Tibial nerve (tissue), 4 donors: ENCODE data around the gene NAA40. TPM values are rescaled to one million over a fixed set of nuclear protein-coding genes. Genes with fewer than 3 reads are reported as not detected.

ENCODE experiments used
- DNase-seq, 2 donors: peaks; one replicate each; pipeline ENCODE4 v3.0.0-alpha.2; 2019; ENCODE audit warnings: low spot score in 2 of 2
- H3K27ac ChIP-seq, 4 donors: fragments of 200-600 bp; sonication (generic) in 3 of 4; one replicate each; pipeline ENCODE4 v1.5.1; 2017 to 2019; ENCODE audit warnings: mild to moderate bottlenecking in 1 of 4
- H3K27me3 ChIP-seq, 2 donors: fragments of 200-600 bp; sonication (generic) in 1 of 2; one replicate each; pipeline versions ENCODE4 v1.5.1 to v1.6.0; 2017 to 2019
- H3K36me3 ChIP-seq, 3 donors: fragments of 200-600 bp; sonication (generic); one replicate each; pipeline ENCODE4 v1.5.1; 2018 to 2019
- H3K4me1 ChIP-seq, 4 donors: fragments of 200-600 bp; sonication (generic) in 3 of 4; one replicate each; pipeline ENCODE4 v1.5.1; 2017 to 2019
- H3K4me3 ChIP-seq, 4 donors: fragments of 200-600 bp; sonication (generic) in 3 of 4; one replicate each; pipeline ENCODE4 v1.5.1; 2017 to 2019; ENCODE audit warnings: mild to moderate bottlenecking in 1 of 4, moderate library complexity in 1 of 4
- H3K9me3 ChIP-seq, 4 donors: fragments of 200-600 bp; sonication (generic) in 3 of 4; one replicate each; pipeline ENCODE4 v1.5.1; 2017 to 2019
- CTCF ChIP-seq, 5 experiments: fragments of 200-600 bp in 3 of 5; fragments of 450-650 bp in 2 of 5; sonication (generic) in 3 of 5; IDR thresholded peaks; one replicate each; pipeline ENCODE4 v1.5.1; 2016 to 2019; ENCODE audit warnings: antibody characterized with exemption in 5 of 5, mild to moderate bottlenecking in 3 of 5, moderate library complexity in 2 of 5
- EP300 ChIP-seq, 2 donors: sonication (generic); formaldehyde crosslinking; IDR thresholded peaks; one replicate each; pipeline ENCODE4 v1.6.1; 2017; ENCODE audit warnings: antibody characterized with exemption in 2 of 2, mild to moderate bottlenecking in 1 of 2
- POLR2A ChIP-seq, 2 donors: fragments of 450-650 bp; IDR thresholded peaks; one replicate each; pipeline ENCODE4 v1.6.1; 2017; ENCODE audit warnings: antibody characterized with exemption in 2 of 2, mild to moderate bottlenecking in 2 of 2, moderate library complexity in 2 of 2
- WGBS, 2 donors: methylation state at CpG; one replicate each; pipeline ENCODE4 v1.1.5; 2018; 5-methylcytosine and 5-hydroxymethylcytosine counted together
- total RNA-seq, 4 donors: library from RNA; depleted of rRNA; stranded (reverse); fragments of >200 nt; gene quantifications; one replicate each; pipeline ENCODE4 v1.1.0, GENCODE V29; 2016

Gene NAA40
- total RNA-seq, 4 donors from 2014 or later = 4.9 to 13.5 (median 5.6) TPM

DNA sequence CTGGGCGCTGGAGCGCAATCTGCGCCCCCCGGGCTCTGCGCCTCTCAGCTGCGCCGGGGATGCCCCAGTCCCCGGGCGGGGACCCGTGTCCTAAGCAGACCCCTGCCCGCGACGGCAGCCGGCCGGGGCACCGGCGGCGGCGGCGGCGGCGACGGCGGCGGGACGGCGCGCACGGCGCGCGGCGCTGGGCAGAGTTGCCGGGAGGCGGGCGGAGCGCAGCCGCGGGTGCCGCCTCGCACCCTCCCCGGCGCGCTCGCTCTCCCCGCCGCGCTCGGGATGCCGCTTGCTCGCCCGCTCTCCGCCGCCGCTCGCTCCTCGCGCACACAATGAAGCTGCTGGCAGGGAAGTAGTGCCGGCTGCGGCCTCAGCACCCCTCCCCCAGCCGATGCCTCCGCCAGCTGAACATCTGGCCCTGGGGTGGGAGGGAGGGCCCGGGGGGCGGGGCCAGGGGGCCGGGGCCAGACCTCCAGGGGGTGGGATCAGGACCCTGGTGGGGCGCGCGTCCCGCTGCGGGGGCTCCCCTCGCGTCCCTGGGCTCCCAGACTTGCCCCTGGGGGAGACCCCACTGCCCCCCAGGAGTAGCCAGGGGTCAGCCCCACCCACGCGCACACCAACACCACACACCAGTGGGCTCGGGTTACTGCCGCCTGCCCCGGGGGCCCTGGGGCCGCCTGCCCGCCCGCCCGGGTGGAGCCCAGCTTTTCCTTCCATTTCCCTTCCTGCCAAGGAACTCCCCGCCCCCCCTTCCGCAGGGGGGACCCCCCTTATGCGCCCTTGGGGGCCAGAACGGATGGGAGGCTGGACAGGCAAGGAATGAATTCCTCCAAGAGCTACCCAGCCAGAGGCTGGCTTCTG is 21.7 kb upstream of the NAA40 start, which contains the start of gene RCOR2:
TSS of gene RCOR2 (minus strand) at position 328 of the 855 bp plus-strand sequence. CDS start 708 bp downstream, outside the sequence.
- DNase-seq = peak; percentile 42 to 47
- H3K4me1 ChIP-seq = peaks cover 0 to 56% (median 42%) of the 10 kb centered on the region in 4 donors
- H3K36me3 ChIP-seq = no peaks in the 10 kb centered on the region
- H3K9me3 ChIP-seq = no peaks in the 10 kb centered on the region
- H3K27me3 ChIP-seq = no peaks in the 10 kb centered on the region
- H3K4me3 ChIP-seq = peak within 1 kb of the TSS; percentile 27 to 60 (median 52)
- H3K27ac ChIP-seq = peak within 1 kb of the TSS in 3 of 4 donors; percentile 59 to 80 (median 61)
- WGBS, 2 donors = 0 to 1% methylated on average over 12 to 18 of the region's 85 CpGs
- TF ChIP-seq POLR2A (IDR thresholded peaks at IDR 0.05) = no peak
- TF ChIP-seq EP300 (IDR thresholded peaks at IDR 0.05) = peak in 1 of 2 donors; percentile 11
- no peak for TF ChIP-seq CTCF (IDR thresholded peaks at IDR 0.05)

DNA sequence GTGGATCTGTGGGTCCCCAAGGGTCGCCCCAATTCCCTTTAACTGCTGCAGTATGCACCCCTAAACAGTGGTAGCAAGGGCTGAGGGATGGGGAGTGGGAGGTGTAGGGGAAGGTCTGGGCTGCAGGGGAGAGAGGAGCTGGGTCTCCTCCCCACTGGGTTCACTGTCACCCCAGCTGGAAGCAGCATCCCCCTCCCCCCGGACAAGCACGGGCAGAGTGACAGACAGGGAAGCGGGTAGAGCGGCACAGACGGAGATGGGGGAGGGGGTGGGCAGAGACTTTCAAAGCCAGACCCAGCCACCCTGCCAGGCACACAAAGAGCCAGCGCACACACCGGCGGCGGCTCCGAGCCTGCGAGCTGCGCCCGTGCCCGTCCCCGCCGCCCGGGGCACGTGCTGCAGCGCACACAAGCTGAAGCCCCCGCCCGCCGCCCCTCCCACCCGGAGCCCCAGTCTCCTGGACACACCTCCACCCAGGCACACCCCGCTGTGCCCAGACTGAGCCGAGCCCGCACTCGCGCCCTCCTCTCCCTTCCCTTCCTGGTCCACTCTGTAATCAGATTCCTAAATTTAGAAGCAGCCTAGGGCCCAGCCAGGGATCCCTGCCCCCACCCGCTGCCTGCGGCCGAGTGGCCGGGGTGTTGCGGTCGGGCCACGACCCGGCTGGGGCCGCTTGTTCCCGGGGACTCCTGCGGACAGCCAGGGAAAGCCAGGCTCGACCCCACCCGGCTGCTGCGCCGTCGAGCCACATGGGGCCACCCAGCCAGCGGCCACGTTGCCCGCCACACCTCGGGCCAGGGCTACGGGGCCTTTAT is 20.9 kb upstream of the NAA40 start:
- Histone ChIP-seq H3K27me3 (no peaks in the 10 kb centered on the region), H3K27ac (peak overlapping the region in 3 of 4 donors; percentile 59 to 80 (median 61)), H3K36me3 (no peaks in the 10 kb centered on the region), H3K9me3 (no peaks in the 10 kb centered on the region), H3K4me1 (peaks cover 0 to 56% (median 42%) of the 10 kb centered on the region in 4 donors), H3K4me3 (peak overlapping the region; percentile 27 to 60 (median 52))
- WGBS, 2 donors = 3 to 6% methylated on average over 25 to 46 of the region's 50 CpGs
- peak in 1 of 2 donors; percentile 34 for DNase-seq
- TF ChIP-seq CTCF (IDR thresholded peaks at IDR 0.05) (no peak), EP300 (IDR thresholded peaks at IDR 0.05) (no peak), POLR2A (IDR thresholded peaks at IDR 0.05) (no peak)

DNA sequence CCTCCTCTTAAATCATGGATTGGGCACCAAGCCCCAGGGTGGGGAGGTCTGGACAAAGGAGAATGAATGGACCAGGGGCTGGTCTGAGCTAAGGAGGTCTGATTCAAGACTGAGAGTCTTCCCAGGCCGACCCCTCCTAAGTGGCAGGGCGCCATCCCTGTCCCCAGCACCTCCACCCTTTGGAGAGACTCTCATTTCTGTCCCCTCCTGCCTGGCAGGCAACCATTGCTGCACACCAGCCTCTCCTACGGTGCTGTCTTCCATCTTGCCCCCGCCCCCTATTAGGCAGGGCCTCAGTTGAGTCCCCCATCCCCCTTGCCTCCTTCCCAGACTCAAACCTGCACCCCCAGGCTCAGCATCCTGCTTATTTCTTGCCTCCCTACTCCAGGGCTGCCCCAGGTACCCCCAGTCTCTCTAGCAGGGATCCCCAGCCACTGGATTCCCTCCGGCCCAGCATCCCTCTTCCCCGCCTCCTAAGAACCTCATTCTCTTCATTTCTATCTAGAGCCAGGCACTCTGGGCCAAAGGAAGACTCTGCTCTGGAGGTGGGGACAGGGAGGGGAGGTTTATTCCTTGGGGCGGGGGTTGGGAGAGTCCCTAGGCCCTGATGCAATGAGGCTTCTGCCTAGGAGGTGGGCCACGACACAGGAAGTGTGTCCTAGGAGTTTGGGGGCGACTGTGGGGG is 20.2 kb upstream of the NAA40 start:
- H3K9me3 ChIP-seq = no peaks in the 10 kb centered on the region
- WGBS, 2 donors = 40 to 45% methylated on average over 9 of the region's 9 CpGs
- H3K27ac ChIP-seq = peak overlapping the region in 3 of 4 donors; percentile 61 to 80 (median 75)
- H3K27me3 ChIP-seq = no peaks in the 10 kb centered on the region
- peaks cover 0 to 56% (median 42%) of the 10 kb centered on the region in 4 donors for H3K4me1 ChIP-seq
- DNase-seq = no peak
- no peaks in the 10 kb centered on the region for H3K36me3 ChIP-seq
- TF ChIP-seq CTCF (IDR thresholded peaks at IDR 0.05) (no peak), POLR2A (IDR thresholded peaks at IDR 0.05) (no peak), EP300 (IDR thresholded peaks at IDR 0.05) (no peak)
- H3K4me3 ChIP-seq = peak overlapping the region in 3 of 4 donors; percentile 1 to 60 (median 35)

DNA sequence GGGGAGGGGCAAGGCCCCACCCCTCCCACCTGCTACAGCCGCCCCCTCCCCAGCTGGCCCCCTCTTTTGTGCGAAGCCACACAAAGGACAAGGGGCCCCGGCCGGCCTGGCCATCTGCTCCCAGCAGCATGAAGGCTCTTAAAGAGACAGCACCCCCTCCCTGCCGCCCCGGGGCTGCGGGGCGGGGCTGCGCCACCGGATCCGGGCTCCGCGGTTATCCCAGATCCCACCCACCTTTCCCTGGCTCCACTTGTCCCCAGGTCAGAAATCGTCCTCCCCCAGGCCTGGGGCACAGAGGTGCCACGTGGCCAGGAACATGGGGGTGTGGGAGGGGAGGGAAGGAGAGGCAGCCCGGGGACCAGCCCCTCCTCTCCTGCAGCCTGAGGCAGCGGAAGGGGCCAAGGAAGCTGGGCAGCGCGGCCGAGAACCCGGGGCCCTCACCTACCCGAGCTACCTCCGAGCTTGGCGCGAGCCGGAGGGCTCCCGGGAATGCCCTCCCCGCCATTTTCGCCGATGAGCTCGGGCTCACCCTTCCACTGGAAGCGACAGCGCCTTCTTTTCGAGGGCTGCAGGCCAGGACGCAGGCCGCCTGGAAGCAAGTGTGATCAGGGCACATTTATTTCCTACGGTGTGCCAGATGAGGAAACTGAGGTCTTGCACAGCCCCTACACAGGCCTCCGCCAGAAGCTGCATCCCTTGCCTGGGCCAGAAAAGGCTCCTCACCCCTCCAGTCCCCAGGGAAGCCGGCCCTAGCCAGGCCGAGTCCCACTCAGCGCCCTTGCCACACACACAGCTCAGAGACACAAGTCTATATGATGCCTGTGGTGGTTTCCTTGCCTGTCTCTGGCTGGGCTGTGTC is 19.3 kb upstream of the NAA40 start:
- no peak for DNase-seq
- Histone ChIP-seq H3K4me3 (peak overlapping the region; percentile 1 to 48 (median 26)), H3K27me3 (no peaks in the 10 kb centered on the region), H3K4me1 (peaks cover 0 to 56% (median 42%) of the 10 kb centered on the region in 4 donors), H3K27ac (peak overlapping the region in 3 of 4 donors; percentile 52 to 80 (median 75)), H3K36me3 (no peaks in the 10 kb centered on the region), H3K9me3 (no peaks in the 10 kb centered on the region)
- TF ChIP-seq POLR2A (IDR thresholded peaks at IDR 0.05) = no peak
- WGBS, 2 donors = 12 to 25% methylated on average over 21 to 29 of the region's 41 CpGs
